Kasumi-1 (cell line): Measurements from ENCODE around the gene SNTG2.

Experiments
- DNase-seq, 2 experiments: peaks; one replicate each; lab custom pipeline; 2025; lab: John Stamatoyannopoulos, UW

Gene SNTG2

DNA sequence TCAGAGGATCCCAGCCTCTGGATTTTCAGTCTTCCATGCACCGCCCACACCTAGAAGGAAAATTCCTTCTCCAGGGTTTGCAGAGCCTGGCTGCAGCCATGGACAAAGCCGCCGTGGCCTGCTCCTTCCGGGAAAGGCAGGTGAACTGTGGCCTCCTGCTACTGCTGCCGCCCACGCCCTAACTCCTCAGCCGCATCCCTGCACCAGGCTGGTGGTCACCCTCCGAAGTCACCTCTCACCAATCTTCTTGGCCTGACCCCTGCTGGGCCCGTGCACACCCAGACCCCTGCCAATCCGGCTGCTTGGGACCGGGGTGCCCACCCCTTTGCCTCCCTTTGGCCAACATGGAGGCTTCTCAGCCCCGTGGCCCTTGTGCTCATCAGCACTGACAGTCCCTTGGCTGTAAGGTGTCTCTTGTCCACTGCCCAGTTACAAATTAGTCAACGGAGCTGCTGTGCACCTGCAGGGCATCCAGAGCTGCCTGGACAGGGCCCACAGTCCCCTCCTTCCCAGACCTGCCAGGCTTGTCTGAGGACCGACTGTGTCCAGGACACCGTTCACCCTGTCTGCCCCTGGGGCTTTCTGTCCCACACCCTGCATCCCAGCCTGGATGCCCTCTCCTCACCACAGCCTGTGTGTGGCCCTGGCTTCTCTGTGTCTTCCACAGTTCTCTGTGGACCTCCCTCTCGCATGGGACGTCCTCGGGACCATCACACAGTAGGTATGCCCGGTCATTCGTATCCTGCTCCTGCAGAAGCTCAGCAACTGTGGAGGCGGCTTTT is 332.6 kb downstream of the SNTG2 start:
- no peak for DNase-seq

DNA sequence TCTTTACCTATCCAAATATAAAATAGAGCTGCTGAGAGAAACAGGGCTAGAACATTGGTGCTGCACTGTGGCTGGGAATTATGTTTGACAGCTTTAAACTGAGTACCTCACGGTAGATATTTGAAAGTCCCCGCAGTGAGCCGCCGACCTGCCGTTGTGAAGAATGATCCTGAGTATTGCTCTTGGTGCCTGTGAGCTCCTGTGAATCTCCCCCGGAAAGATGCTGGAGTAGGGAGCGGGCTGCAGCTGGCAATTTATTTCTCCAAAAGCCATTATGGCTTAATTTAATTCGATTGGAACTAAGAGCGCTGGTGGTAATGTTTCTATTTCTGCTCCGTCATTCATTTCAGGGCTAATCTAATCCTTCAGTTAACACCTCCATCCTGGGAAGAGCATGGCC is 333.2 kb downstream of the SNTG2 start:
- DNase-seq = no peak

DNA sequence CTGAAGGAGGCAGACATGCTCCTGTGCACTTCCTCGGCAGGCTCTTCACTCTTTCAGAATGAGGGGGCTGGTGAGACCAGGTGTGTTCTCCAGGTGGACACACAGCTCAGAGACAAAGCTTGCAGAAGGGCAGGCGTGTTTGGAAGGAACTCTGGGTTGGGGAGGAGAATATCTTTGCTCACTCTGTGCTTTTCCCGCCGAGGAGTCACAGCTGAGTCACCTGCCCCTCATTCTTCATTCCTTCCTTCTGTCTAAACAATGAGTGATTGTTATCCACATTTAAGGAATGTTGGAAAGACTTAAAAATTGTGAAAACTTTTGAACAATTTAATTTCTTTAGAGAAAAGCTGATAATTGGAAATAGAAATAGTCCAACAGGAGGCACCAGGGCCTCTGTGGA is 336.3 kb downstream of the SNTG2 start:
- DNase-seq = no peak

DNA sequence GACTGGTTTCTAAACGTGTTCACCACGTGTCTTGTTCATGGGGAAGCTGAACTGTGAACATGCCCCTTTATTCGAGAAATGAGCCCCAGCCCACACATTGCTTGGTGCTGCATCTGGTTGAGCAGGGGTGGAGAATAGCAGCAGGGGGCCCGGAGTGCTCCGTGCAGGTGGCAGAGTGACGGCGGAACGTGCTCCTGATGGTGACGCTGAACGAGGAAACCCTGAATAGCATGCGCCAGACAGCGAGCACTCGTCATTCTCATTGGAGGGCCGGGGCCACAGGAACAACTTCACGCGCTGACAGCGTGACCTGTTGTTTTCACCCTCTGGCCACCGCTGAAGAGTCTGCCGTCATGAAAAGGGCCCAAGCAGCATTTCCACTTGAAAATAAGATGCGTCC is 336.8 kb downstream of the SNTG2 start:
- DNase-seq = no peak

DNA sequence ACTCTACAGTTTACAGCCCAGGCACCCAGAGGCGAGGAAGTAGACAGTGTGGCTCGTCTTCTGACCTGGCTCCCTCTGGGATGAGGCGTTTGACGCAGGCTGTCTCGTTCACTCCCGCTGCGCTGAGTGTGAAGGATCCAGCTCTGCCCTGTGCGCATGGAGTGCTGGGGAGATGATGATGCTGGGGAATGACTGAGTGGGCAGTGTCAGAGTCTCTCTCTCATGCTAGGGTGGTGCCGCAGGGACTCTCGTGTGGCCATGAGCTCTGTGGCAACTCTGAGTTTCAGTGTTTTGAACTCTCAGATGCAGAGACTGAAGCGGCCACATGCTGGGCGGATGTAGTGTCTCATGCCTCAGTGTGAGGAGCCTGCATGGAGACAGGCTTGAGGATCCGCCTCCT is 344.3 kb downstream of the SNTG2 start:
- DNase-seq = no peak

DNA sequence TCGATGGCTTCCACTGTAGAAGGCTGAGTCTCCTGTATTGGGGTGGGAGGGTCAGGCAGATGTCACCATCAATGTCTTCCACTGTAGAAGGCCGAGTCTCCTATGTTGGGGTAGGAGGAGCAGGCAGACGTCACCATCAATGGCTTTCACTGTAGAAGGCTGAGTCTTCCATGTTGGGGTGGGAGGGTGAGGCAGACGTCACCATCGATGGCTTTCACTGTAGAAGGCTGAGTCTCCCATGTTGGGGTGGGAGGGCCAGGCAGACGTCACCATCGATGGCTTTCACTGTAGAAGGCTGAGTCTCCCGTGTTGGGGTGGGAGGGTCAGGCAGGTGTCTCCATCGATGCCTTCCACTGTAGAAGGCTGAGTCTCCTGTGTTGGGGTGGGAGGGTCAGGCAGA is 345.1 kb downstream of the SNTG2 start:
- DNase-seq = no peak

DNA sequence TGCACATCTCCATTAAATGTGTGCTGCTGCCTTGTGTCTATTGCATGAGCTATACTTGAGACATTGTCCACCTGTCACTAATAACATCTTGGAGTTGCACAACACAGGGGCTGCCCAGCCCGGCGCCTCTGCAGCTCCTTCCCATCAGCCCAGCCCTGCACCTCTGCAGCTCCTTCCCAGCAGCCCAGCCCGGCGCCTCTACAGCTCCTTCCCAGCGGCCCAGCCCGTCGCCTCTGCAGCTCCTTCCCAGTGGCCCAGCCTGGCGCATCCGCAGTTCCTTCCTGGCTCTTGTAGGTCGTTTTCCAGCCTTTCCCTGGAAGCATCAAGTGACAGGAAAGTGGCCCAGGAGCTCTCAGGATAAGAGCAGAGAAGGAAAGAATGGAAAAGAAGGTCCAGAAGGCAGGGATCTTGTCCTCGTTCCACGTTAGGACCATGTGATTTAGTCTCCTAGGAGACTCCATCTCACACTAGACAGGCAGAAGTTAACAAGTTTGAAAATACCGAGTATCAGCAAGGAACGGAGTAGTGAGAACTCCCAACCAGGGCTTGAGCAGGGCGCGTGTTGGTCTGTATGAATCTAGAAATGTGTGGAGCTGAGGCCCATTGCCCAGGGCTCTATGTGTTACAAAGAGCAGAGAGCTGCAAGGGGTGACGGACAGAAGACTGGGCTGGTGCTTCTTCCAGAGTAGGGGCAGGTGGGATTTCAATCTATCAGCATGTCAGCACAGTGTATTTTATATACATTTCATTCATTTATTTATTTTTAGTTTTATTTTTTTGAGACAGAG is 346.9 kb downstream of the SNTG2 start:
- no peak for DNase-seq

DNA sequence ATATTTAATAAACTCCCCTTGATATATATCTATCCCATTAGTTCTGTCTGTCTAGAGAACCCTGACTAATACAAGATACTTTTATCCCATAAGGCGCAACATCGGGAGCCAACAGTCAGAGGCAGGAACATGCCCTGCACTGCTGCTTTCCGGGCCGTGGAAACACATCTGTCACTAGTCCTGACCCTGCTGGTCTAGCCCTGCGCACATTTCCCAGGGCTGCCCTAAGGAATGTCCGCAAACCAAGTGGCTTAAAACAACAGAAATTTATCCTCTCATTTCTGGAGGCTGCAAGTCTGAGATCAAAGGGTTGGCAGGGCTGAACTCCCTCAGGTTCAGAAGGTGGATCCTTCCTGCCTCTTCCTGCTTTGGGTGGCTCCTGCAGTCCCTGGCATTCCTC is 348.4 kb downstream of the SNTG2 start:
- DNase-seq = no peak

DNA sequence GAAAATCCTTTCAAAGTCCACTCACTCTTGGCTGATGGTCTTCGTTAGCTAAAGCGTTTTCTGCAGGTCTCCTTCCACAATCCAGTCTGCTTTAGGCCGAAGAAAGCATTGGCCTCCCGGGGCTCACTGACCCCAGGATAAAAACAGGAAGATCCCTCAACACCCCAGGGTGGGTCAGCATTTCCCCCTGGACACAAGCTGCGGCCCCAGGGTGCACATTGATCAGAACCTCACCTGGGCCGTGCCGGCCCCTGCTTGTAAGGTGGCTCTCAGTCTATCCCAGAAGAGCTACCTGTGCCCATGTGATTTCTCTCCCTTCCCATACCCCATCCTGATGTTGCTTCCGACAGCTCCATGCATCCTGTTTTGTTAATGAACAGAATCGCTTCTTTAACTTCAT is 349.6 kb downstream of the SNTG2 start:
- DNase-seq = no peak

DNA sequence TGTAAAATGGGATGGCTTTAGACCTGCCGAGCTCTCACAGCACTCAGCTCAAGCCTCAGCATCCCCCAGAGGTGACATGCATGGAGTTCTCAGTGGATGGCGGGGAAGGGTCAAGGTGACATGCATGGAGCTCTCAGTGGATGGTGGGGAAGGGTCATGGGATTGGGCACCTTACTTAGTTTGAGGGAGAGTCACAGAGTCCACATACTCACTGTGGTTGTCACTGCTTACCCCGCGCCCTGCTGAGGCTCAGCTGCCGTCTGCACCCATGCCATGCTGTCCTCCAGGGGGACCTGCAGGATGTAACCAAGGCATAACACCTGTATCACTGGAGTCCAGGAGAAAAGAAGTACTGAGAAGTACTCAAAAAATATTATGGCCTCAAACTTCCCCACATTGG is 350.4 kb downstream of the SNTG2 start:
- no peak for DNase-seq

DNA sequence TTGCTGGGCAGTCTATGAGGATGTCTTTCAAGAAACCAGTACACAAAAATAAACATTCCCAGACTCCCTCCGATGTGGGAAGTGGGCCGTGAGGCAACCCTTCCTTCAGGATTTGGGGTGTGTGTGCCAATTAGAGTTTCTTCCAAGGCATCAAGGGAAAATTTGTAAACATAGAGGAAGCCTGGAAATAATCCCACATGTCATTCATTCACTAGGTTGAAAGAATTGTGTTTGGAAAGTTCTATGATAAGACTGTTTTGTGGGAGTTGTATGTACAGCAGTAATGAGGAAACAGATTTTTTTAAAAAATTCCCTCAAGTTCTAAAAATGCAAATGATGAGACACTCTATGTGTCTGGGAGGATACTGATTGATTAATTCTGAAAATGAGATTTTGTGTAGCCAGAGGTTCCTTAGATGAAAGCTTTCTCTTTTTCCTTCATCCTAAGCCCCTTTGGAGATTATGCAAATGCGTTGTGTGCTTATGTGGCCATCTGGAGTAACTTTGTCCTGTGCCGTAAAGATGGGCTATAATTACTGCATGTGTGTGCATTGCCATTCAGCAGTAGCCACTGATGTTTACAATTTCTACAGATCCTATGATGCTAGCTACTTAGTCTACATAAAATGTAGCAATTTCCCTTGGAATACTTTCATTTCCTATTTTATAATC is 354.8 kb downstream of the SNTG2 start:
- DNase-seq = no peak

DNA sequence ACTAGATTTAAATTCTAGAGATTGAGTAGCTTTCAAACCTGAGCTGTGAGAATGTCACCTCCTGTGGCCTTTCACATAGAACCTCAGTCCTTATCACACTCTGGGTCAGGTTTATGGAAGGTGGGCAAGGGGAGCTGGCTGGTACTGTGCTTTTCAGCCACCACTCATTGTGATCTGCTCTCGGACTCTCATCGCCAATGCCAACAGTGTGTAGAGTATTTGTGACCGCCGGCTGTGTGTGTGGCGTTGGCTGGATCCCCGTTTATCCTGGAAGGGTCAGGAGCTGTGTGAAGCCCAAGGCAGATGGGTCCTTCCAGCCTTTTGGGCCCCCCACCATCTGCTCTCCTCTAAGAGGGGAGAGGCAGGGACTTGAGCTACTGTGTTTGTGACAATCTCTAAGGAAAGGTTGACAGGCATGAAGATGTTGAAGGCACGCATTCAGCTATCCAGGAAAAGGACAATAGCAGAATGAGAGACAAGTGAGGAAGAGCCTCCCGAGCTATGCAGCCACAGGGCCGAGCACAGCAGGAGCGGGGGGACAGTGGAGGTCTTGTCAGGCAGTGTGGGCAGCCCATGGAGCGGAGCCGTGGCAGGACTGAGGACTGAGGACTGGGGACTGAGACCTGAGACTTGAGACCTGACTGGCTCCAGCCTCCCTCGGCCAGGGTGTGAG is 355.5 kb downstream of the SNTG2 start:
- no peak for DNase-seq

DNA sequence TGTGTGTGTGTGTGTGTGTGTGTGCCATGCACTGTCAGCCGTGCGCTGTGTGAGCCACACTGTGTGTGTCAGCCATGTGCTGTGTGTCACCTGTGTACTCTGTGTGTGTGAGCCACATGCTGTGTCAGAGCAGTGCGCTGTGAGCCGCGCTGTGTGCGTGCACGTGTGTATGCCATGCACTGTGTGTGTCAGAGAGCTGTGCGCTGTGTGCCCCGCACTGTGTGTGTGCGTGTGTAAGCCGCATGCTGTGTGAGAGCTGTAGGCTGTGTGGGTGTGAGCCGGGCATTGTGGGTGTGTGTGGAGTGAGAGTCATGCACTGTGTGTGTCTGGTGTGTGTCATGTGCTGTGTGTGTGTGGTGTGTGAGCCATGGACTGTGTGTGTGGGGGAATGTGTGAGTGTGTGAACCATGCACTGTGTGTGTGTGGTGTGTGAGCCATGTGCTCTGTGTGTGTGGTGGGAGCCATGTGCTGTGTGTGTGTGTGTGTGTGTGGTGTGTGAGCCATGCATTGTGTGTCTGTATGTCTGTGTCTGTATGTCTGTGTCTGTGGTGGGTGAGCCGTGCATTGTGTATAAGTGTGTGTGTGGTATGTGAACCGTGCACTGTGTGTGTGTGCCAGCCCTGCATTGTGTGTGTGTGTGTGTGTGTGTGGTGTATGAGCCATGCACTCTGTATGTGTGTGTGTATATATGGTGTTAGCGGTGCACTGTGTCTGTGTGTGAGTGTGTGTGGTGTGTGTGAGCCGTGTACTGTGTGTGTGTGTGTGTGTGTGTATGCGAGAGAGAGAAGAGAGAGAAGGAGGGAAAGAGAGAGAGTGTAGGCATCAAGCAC is 356.3 kb downstream of the SNTG2 start:
- DNase-seq = no peak

DNA sequence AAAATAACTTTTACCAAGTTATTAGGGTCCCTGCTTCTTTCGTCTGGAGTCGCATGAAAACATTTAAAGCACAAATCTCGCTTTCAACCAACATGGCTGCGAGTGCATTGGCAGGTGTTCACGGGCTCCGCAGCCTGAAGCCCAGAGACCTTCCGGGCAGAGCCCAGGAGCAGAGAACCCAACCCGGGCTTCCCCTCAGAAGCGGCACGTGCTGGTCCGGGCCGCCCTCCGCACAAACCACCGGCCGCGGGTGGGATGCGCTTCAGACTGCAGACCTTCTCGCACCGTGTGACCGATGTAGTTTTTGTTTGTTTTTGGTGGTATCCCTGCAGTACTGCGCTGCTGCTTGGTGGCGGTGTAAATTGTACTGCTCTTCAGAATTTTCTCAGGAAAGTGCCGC is 357.0 kb downstream of the SNTG2 start:
- DNase-seq = no peak

DNA sequence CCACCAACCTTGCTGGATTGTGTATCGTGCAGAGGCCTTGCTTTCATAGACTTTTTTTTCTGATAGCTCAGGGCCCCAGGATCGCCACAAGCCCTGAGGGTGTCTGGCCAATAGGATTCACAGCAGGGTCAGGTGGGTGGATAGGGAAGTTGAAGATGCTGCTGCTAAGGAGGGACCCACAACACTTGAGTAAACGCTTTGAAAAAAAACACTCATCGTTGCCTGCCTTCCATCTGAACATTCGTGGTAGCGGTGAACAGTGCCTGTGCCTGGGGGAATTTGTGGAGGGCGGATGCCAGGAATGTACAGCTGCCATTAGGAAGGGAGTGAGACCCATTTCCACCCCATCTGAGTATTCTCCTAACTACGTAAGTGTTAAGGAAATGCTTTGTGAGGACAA is 358.0 kb downstream of the SNTG2 start:
- DNase-seq = no peak

DNA sequence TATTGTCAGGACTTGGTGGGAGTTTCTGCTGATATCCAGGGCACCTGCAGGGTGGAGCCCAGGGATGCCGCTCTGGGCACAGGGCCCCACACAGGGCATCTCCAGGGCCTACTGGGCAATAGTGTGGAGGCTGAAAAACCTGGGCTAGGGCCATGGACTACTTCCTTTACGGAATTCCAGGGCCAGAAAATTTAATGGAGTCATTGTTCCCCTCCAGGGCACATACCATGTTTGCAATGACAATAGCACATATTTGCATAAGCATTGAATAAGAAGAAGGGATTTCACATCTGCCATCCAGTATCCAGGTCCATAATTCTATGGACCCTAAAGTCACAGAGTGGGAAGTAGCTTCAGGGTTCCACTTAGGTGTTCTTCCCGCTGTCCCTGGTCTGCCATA is 358.9 kb downstream of the SNTG2 start:
- DNase-seq = no peak

DNA sequence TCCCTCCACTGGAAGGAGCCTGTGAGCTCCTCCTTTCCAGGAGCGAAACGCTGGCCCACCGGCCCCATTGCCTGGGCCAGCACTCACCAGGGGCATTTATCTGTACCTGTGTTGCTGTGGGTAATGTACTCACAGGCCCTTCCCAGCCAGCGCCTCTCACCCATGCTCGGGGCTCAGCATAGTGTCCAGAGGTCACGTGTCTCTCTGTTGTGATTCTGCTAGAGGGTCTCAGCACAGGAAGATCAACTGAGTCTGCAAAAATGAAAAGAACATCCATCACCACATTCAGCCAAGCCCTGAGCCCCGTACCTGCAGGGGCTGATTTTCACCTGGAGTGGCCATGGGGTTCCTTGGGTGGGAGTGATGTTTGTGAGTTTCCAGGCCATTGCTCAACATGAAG is 359.6 kb downstream of the SNTG2 start:
- DNase-seq = no peak

DNA sequence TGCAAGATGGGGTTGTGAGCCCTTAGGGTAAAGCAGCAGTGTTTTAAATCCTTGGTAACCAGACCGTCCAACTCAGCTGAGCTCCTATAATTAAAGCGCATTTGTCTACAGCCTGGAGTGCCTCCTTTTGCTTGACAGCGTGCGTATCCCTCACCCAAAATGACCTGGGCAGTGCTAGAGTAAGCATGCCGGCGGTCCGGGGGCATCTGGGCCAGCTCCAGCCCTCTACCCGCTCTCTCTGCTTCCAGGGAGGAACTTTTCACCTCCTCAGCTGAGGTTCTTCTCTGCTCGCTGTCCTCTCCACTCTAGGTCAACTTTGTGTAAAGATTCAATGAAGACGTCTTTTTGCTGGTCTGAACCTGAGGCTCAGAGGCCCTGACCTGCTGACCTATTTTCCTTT is 360.2 kb downstream of the SNTG2 start:
- DNase-seq = no peak

DNA sequence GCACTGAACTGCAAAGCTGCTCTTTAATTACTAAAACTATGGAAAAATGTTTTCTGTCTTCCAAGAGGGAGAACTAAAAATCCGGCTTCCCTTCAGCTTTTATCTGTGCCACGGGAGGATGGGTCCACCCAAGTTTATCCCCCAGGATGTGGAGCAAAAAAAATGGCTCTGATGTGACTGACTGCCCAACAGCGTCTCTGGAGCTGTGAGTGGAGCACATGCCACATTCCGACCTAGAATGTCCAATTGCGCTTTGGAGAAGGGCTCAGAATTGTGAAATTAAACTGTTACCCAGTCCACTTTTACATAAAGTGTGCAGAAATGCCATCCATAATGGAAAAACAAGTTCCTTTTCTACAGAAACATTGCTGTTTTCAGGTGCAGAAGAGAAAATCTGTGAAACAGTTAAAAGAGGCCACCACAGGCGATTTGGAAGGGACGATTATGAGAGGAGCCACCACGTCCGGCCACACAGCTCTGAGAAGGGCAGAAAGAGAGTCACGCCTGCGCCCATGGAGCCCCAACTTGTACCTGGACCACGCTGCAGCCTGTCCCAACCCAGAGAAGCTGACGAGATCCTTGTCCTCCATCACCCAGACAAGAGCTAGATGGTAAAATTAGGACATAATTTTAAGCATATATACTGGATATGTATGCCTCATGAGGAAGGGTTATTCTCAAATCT is 362.7 kb downstream of the SNTG2 start:
- DNase-seq = no peak

DNA sequence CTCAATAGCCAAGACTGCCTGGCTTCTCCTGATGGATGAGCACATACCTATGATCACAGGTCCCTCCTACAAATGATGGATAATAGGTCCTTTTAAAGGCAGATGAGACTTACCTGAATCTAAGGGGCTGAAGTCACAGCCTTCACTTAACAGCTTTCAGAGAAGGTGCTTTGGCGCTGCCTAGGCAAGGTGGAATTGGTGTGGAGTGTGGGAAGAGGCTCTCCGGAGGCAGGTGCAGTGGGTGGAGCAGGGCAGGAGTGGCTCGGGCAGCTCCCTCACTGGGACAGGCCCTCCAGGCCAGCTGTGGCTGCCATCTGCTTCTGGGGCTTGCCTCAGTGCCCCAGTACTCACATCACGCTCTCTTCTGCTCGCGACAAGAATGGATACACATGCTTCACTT is 363.6 kb downstream of the SNTG2 start:
- no peak for DNase-seq

DNA sequence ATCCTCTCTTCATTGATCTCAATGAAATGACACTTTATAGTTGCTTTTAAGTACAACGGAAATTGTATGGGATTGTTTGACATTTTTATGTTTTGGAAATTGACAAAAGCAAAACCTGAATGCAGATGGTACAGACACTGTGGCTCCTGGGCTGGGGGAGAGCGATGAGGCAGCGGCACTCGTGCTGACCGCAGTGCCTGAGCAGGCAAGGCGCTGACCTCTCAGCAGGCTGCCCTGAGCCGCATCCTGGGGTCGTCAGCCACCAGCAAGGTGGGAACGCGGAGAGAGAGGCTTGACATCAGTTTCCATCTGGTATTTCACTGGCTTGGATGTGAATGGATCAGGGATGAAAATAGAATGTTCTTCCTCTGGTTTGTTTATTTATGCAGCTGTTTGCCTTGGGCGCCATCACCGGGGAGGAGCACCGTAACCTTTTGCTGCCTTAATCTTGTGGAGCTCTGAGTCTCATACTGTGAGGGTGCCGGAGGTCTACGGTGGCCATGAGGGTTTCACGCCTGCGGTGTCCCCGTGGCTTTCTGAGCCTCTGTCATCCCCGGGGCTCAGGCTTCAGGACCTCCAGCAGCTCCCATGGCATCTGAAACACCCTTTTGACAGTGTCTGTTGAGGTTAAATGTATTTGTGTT is 367.8 kb downstream of the SNTG2 start:
- no peak for DNase-seq
